SKM-1 (cell line): ENCODE measurements around the gene B4GALNT1.
"Not testable (repeated sequence)": the region's sequence is repeated elsewhere in the genome, so short reads cannot be mapped to it uniquely, and the experiment has no call there.

Source experiments
- DNase-seq: peaks from one replicate; lab custom pipeline; 2025; ENCODE audit not compliant: unreplicated experiment; lab: John Stamatoyannopoulos, UW

Gene B4GALNT1

DNA sequence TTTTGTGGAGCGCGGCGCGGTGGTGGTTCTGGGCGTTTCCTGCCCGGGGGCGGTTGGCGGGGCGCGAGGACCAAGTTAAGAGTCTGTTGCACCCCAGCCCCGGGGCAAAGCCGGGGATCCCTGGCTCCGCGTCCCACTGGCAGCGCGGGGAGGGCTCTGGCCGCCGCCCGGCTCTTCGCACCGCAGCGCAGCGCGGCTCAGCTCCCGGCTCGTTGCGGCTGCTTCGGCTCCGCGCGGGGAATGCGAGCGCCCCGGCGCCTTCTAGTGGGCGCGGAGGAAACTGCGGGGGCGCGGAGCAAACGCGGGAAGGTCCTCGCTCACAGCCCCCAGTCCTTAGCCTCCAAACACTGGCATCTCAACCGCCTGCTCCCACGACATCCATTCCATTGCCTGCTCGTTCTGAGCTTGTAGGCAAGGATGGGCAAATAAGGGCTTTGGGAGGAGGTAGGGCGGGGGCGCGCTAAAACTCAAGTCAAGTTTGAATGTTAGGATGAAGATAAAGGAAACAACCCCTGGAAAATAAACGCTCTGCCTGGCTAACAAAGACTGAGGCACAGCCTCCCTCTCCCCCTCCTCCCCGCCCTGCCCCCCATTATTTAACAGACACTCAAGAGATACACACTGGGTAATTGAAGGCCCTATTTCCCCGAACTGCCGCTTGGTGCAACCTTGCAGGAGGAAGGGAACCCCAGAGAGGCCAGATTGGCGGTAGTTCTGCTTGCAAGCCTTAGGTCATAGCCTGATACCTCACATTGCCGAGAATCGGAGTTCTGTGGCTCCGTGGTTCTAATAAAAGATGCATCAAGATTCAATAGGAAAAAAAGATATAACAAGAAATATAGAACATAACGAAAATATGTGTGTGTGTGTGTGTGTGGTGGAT, at the start of gene B4GALNT1:
TSS of gene B4GALNT1 (minus strand) at position 244 of the 883 bp plus-strand sequence. CDS start 1,069 bp downstream, outside the sequence.
- no peak for DNase-seq

DNA sequence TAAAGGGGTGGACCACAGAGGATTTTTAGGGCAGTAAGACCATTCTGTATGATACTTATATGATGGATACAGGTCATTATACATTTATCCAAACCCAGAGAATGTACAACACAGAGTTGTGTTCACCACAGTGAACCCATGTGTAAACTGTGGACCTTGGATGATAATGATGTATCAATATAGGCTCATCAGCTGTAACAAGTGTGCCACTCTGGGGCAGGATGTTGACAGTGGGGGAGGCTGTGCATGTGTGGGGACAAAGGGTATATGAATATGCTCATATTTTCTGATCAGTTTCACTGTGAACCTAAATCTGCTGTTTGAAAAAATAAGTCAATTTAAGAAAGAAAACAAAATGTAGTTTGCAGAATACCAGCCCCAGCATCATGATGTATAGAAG, 46.7 kb upstream of the B4GALNT1 start:
- DNase-seq: no peak

DNA sequence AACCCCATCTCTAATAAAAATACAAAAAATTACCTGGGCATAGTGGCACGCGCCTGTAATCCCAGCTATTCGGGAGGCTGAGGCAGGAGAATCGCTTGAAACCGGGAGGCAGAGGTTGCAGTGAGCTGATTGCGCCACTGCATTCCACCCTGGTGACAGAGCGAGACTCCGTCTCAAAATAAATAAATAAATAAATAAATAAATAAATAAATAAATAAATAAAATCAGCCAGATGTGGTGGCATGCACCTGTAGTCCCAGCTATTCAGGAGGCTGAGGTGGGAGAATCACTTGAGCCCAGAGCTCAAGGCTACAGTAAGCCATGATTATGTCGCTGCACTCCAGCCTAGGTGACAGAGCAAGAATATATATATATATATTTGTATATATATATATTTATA, 44.9 kb upstream of the B4GALNT1 start:
- DNase-seq: not testable (repeated sequence)

DNA sequence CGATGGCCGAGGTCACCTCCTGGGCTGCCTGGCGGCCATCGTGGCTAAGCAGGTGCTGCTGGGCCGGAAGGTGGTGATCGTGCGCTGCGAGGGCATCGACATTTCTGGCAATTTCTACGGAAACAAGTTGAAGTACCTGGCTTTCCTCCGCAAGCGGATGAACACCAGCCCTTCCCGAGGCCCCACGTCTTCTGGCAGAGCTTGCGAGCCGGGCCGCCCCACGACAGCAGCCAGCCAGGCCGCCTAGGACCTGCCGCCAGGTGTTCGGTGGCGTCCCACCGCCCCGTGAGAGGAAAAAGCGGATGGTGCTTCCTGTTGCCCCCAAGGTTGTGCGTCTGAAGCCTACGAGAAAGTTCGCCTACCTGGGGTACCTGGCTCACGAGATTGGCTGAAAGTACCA, 41.7 kb upstream of the B4GALNT1 start:
- no peak for DNase-seq

GRCh38 chr12:57672801-57673200, 39.8 kb upstream of the B4GALNT1 start:
- no peak for DNase-seq

- DNase-seq: not testable (repeated sequence)
Measured at GRCh38 chr12:57671811-57672210, 38.8 kb upstream of the B4GALNT1 start.

DNA sequence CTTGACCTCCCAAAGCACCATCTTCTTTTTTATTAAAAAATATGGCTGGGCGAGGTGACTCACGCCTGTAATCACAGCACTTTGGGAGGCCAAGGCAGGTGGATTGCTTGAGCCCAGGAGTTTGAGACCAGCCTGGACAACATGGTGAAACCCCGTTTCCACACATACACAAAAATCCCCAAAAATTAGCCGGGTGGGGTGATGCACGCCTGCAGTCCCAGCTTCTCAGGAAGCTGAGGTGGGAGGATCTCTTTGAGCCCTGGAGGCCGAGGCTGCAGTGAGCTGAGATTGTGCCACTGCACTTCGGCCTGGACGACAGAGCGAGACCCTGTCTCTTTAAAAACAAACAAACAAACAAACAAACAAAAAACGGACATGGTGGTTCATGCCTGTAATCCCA, 36.7 kb upstream of the B4GALNT1 start:
- not testable (repeated sequence) for DNase-seq

DNA sequence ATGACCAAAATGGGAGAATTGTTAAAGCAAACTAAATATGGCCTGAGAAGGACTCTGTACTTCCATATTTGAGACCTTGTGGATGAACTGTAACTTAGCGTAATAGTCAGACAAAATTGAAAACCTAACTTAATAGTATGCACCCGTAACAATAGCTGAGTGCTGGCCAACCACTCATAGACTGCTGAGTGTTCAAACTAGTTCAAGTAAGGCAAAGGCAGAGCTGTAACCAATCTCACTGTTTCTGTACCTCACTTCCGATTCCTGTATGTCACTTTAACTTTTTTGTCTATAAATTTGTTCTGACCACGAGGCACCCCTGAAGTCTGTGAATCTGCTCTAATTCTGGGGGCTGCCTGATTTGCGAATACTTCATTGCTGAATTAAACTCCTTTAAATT, 33.9 kb upstream of the B4GALNT1 start:
- no peak for DNase-seq

- not testable (repeated sequence) for DNase-seq
Measured at GRCh38 chr12:57665066-57665820, 32.2 kb upstream of the B4GALNT1 start.

DNA sequence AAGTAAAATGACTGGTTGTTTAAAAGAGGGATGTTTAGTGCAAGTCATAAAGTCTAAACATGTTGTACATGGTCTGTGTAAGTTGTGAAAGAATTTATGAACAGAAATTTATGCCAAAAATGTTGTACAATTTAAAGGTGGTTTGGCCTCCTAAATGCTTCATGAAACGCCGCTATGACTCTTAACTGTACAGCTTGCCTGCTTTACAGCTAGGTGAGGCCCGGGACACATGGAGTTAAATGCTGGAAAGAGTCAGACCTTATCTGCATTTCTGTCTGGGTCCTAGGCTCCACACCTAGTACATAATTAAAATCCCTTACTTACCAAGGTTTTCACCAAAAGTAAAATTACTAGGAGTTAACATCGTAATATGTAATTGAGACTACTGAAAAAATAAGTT, 28.4 kb upstream of the B4GALNT1 start:
- no peak for DNase-seq

DNA sequence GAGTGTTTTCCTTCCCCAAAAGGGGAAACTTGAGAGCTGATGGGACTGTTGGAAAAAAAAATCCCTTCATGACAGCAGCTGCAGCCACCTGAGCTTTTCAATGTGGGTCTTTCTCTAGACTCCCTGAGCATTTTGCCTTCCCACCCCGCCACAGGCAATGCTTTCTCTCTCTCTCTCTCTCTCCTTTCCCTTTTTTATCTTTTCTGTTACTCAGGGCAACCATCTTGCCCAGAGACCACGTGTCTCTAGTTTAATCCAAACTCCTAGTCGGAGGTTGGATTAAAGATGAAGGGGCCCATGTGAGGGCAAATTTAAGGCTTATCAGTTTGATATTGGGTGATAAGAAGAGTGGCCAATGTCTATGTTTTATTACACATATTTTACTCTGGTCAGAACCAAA, 25.9 kb upstream of the B4GALNT1 start:
- no peak for DNase-seq

- DNase-seq: no peak
Measured at GRCh38 chr12:57657744-57658143, 24.7 kb upstream of the B4GALNT1 start.

- not testable (repeated sequence) for DNase-seq
Measured at GRCh38 chr12:57656408-57656807, 23.4 kb upstream of the B4GALNT1 start.

DNA sequence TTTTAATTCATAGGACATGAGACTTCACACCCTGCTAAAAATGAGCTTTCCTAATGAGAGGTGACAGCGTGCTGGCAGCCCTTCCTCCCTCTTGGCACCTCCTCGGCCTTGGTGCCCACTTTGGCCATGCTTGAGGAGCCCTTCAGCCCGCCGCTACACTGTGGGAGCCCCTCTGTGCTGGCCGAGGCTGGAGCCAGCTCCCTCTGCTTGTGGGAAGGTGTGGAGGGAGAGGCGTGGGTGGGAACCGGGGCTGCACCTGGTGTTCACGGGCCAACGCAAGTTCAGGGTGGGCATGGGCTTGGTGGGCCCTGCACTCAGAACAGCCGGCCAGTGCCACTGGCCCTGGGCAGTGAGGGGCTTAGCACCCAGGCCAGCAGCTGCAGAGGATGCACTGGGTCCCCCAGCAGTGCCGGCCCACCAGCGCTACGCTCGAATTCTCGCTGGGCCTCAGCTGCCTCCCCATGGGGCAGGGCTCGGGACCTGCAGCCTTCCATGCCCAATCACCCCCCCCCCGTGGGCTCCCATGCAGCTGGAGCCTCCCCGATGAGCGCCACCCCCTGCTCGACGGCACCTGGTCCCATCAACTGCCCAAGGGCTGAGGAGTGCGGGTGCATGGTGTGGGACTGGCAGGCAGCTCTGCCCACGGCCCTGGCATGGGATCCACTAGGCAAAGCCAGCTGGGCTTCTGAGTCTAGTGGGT, 22.7 kb upstream of the B4GALNT1 start:
- DNase-seq: no peak

- DNase-seq: no peak
Measured at GRCh38 chr12:57654042-57654441, 21.0 kb upstream of the B4GALNT1 start.

DNA sequence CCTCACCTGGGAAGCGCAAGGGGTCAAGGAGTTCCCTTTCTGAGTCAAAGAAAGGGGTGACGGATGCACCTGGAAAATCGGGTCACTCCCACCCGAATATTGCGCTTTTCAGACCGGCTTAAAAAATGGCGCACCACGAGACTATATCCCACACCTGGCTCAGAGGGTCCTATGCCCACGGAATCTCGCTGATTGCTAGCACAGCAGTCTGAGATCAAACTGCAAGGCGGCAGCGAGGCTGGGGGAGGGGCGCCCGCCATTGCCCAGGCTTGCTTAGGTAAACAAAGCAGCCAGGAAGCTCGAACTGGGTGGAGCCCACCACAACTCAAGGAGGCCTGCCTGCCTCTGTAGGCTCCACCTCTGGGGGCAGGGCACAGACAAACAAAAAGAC, 13.7 kb upstream of the B4GALNT1 start:
- DNase-seq: not testable (repeated sequence)

- DNase-seq: not testable (repeated sequence)
Measured at GRCh38 chr12:57645990-57646658, 13.1 kb upstream of the B4GALNT1 start.

GRCh38 chr12:57641699-57642442, 8.9 kb upstream of the B4GALNT1 start:
- DNase-seq: no peak

DNA sequence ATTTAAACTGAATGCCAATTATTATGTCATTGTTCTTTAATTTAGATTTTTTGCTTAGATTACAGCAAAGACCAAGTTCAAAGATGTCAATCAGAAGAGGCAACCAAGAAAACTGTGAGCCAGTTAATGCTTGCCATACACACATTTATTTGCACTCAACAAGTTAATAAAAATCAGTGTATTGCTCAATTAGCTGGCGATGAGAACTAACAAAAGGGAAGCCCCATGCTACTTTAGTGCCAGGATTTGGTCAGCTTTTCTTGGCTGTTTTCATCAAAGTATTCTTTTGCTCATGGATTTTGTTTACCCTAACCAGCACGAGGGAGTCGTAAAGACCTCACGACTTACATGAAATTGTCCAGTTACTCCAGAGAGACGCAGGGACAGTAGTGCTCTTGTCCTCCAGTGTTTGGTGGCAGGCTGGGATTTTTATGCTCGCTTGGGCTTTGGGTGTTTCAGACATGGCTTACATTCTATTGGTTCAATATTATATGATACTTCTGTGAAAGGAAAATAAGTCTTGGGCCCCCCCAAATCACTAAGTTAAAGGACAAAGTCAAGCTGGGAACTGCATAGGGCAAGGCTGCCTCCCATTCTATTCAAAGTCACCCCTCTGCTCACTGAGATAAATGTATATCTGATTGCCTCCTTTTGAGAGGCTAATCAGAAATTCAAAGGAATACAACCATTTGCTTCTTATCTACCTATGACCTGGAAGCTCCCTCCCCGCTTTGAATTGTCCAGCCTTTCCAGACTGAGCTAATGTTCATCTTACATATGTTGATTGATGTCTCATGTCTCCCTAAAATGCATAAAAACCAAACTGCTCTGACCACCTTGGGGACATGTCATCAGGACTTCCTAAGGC, 7.4 kb upstream of the B4GALNT1 start:
- no peak for DNase-seq
